ENCODE results near the gene RC3H1.

The RC3H1 gene

DNA sequence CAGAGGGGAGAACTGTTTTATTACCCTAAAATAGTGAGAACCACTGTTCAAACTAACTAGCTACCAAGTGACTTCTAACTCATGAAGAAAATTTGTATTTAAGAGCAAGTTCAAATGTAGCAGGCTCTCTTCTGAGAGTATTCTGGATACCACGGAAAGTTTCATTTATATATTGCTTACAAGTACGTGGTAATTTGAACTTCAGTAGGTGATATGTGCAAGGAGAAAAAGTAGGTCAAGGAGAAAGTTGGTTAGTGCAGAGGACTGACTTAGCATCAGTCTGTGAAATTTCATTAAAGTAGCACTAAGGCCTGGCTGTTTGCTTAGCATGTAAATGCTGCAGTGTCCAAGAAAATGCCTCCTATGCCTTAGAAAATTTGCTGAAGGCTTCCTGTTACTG lies 121.7 kb downstream of the RC3H1 start:
- POLR2A ChIA-PET, result no interaction called here

DNA sequence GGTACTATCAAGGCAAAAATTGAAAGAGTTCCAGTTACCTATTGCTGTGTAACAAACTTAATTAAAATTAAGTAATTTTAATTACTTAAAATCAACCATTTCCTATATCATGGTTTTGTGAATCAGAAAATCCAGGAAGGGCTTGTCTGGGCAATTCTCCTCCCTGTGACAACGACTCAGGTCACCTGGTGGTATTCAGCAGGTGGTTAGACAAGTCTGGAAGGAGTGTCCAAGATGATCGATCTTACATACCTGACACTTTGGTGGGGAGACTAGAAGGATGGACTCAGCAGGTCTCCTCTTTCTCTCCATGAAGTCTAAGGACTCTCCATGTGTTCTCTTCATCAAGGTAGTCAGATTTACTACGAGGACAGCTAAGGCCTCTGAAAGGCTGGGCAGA lies 128.0 kb downstream of the RC3H1 start:
- no peaks in the 10 kb centered on the region for H3K4me1 ChIP-seq (ENCODE audit: control extremely low read depth in 1 of 4, control insufficient read depth in 4 of 4, insufficient read depth in 4 of 4, low read length in 3 of 4)
- WGBS (ENCODE audit: insufficient coverage), result 100% methylated on average over 1 of the region's 3 CpGs
- H3K4me3 ChIP-seq (ENCODE audit: control insufficient read depth in 1 of 7, extremely low read depth in 1 of 7, insufficient read depth in 4 of 7, low read depth in 2 of 7, low read length in 6 of 7), result no peak overlapping the region
- no peak overlapping the region for H3K27ac ChIP-seq (ENCODE audit: insufficient read depth in 1 of 2, low read depth in 1 of 2, low read length in 2 of 2, poor library complexity in 1 of 2, severe bottlenecking in 2 of 2)
- H3K27me3 ChIP-seq (replicated peaks in 2 of 5; ENCODE audit: control insufficient read depth in 4 of 5, insufficient read depth in 5 of 5, low read length in 4 of 5), result no peaks in the 10 kb centered on the region
- POLR2A ChIA-PET, result no interaction called here
- H3K9me3 ChIP-seq (ENCODE audit: control extremely low read depth in 1 of 5, control insufficient read depth in 4 of 5, insufficient read depth in 2 of 5, low read depth in 1 of 5, low read length in 4 of 5), result no peaks in the 10 kb centered on the region
- peaks cover 0 to 8% (median under 1%) of the 10 kb centered on the region in 4 experiments for H3K36me3 ChIP-seq (ENCODE audit: control insufficient read depth in 4 of 4, insufficient read depth in 4 of 4, low read length in 3 of 4)
- DNase-seq, result no peak
- CTCF ChIA-PET, result no interaction called here

More for the DNA sequence above, 121.7 kb downstream of the RC3H1 start:
- Histone ChIP-seq H3K4me3 (ENCODE audit: control insufficient read depth in 1 of 7, extremely low read depth in 1 of 7, insufficient read depth in 4 of 7, low read depth in 2 of 7, low read length in 6 of 7) (no peak overlapping the region), H3K27ac (ENCODE audit: insufficient read depth in 1 of 2, low read depth in 1 of 2, low read length in 2 of 2, poor library complexity in 1 of 2, severe bottlenecking in 2 of 2) (no peak overlapping the region), H3K27me3 (replicated peaks in 2 of 5; ENCODE audit: control insufficient read depth in 4 of 5, insufficient read depth in 5 of 5, low read length in 4 of 5) (no peaks in the 10 kb centered on the region), H3K4me1 (ENCODE audit: control extremely low read depth in 1 of 4, control insufficient read depth in 4 of 4, insufficient read depth in 4 of 4, low read length in 3 of 4) (peaks cover 0 to 3% (median 2%) of the 10 kb centered on the region in 4 experiments), H3K9me3 (ENCODE audit: control extremely low read depth in 1 of 5, control insufficient read depth in 4 of 5, insufficient read depth in 2 of 5, low read depth in 1 of 5, low read length in 4 of 5) (no peaks in the 10 kb centered on the region), H3K36me3 (ENCODE audit: control insufficient read depth in 4 of 4, insufficient read depth in 4 of 4, low read length in 3 of 4) (no peaks in the 10 kb centered on the region)
- CTCF ChIA-PET, result no interaction called here
- DNase-seq, result no peak
- WGBS (ENCODE audit: insufficient coverage), result 94% methylated on average over 2 of the region's 2 CpGs

DNA sequence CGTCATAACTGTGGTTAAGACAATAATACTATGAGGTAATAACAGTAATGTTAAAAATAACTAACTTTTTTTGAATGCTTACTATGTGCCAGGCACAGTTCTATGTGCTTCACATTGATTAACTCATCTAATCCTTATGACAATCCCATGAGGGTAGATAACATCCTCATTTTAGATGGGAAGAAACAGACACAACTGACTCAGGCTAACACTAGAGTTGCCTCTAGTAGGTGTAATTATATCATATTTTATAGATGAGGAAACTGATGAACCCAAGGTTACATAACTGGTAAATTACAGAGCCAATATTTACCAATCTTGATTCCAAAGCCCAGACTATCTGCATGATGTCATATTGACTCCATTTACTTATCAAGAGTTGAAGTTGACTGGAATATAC lies 128.5 kb downstream of the RC3H1 start:
- Histone ChIP-seq H3K27me3 (replicated peaks in 2 of 5; ENCODE audit: control insufficient read depth in 4 of 5, insufficient read depth in 5 of 5, low read length in 4 of 5) (no peaks in the 10 kb centered on the region), H3K9me3 (ENCODE audit: control extremely low read depth in 1 of 5, control insufficient read depth in 4 of 5, insufficient read depth in 2 of 5, low read depth in 1 of 5, low read length in 4 of 5) (no peaks in the 10 kb centered on the region), H3K36me3 (ENCODE audit: control insufficient read depth in 4 of 4, insufficient read depth in 4 of 4, low read length in 3 of 4) (peaks cover 0 to 8% (median under 1%) of the 10 kb centered on the region in 4 experiments), H3K27ac (ENCODE audit: insufficient read depth in 1 of 2, low read depth in 1 of 2, low read length in 2 of 2, poor library complexity in 1 of 2, severe bottlenecking in 2 of 2) (no peak overlapping the region), H3K4me1 (ENCODE audit: control extremely low read depth in 1 of 4, control insufficient read depth in 4 of 4, insufficient read depth in 4 of 4, low read length in 3 of 4) (no peaks in the 10 kb centered on the region), H3K4me3 (ENCODE audit: control insufficient read depth in 1 of 7, extremely low read depth in 1 of 7, insufficient read depth in 4 of 7, low read depth in 2 of 7, low read length in 6 of 7) (no peak overlapping the region)
- ChIA-PET CTCF (no interaction called here), POLR2A (no interaction called here)
- WGBS (ENCODE audit: insufficient coverage), result no CpG with 5 or more reads among the region's 1 CpG
- DNase-seq, result no peak

DNA sequence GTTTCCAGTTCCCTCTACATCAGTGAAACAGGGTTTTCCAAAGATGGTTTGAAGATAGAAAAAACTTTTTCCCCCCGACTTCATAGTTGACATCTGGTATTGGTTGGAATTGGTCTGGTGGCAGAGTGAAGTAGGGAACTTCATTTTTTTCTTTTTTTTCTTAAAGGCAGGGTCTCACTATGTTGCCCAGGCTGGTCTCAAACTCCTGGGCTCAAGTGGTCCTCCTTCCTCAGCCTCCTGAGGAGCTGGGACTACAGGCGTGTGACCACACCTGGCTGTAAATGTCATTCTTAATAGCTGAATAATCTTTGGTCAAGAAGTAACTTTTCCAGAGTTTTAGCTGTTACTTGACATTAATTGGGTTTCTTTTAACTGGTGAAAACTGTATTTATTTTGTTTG lies 132.3 kb downstream of the RC3H1 start:
- Histone ChIP-seq H3K27ac (ENCODE audit: insufficient read depth in 1 of 2, low read depth in 1 of 2, low read length in 2 of 2, poor library complexity in 1 of 2, severe bottlenecking in 2 of 2) (no peak overlapping the region), H3K27me3 (replicated peaks in 2 of 5; ENCODE audit: control insufficient read depth in 4 of 5, insufficient read depth in 5 of 5, low read length in 4 of 5) (no peaks in the 10 kb centered on the region), H3K4me3 (ENCODE audit: control insufficient read depth in 1 of 7, extremely low read depth in 1 of 7, insufficient read depth in 4 of 7, low read depth in 2 of 7, low read length in 6 of 7) (no peak overlapping the region), H3K36me3 (ENCODE audit: control insufficient read depth in 4 of 4, insufficient read depth in 4 of 4, low read length in 3 of 4) (peaks cover 2 to 19% (median 15%) of the 10 kb centered on the region in 4 experiments), H3K4me1 (ENCODE audit: control extremely low read depth in 1 of 4, control insufficient read depth in 4 of 4, insufficient read depth in 4 of 4, low read length in 3 of 4) (no peaks in the 10 kb centered on the region), H3K9me3 (ENCODE audit: control extremely low read depth in 1 of 5, control insufficient read depth in 4 of 5, insufficient read depth in 2 of 5, low read depth in 1 of 5, low read length in 4 of 5) (no peaks in the 10 kb centered on the region)
- CTCF ChIA-PET, result no interaction called here
- WGBS (ENCODE audit: insufficient coverage), result 100% methylated on average over 1 of the region's 2 CpGs
- no peak for DNase-seq
- POLR2A ChIA-PET, result no interaction called here

DNA sequence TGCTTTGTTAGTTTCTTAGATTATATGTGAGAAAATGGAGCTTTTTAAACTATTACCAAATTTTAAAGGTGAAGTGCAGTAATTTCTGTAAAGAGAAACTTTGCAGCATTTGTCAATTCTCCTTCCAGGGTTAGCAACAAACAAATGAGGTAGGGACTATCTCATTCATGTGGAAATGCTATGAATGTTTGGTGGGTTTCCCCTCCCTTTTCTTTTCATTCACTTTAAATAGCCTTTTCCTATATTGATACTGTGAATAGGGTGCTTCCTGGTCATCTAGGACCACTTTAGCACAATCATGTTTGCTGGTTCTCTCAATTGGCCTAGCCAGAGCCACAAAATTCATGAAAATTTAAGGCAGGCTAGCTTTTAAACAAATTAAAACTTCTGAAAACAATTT lies 133.4 kb downstream of the RC3H1 start:
- H3K36me3 ChIP-seq (ENCODE audit: control insufficient read depth in 4 of 4, insufficient read depth in 4 of 4, low read length in 3 of 4), result peaks cover 2 to 17% (median 10%) of the 10 kb centered on the region in 4 experiments
- no peaks in the 10 kb centered on the region for H3K27me3 ChIP-seq (replicated peaks in 2 of 5; ENCODE audit: control insufficient read depth in 4 of 5, insufficient read depth in 5 of 5, low read length in 4 of 5)
- DNase-seq, result no peak
- no peaks in the 10 kb centered on the region for H3K9me3 ChIP-seq (ENCODE audit: control extremely low read depth in 1 of 5, control insufficient read depth in 4 of 5, insufficient read depth in 2 of 5, low read depth in 1 of 5, low read length in 4 of 5)
- no peaks in the 10 kb centered on the region for H3K4me1 ChIP-seq (ENCODE audit: control extremely low read depth in 1 of 4, control insufficient read depth in 4 of 4, insufficient read depth in 4 of 4, low read length in 3 of 4)
- ChIA-PET POLR2A (interaction anchor here (1.0 kb wide), 1 partner anchor 20 kb away, joined by 3 read pairs; no protein-coding TSS in a partner anchor), CTCF (interaction anchor here (0.6 to 1.1 kb wide), 3 partner anchors 15 to 1940 kb away, joined by 3 to 4 read pairs (median 3); no protein-coding TSS in a partner anchor)
- no peak overlapping the region for H3K27ac ChIP-seq (ENCODE audit: insufficient read depth in 1 of 2, low read depth in 1 of 2, low read length in 2 of 2, poor library complexity in 1 of 2, severe bottlenecking in 2 of 2)
- no peak overlapping the region for H3K4me3 ChIP-seq (ENCODE audit: control insufficient read depth in 1 of 7, extremely low read depth in 1 of 7, insufficient read depth in 4 of 7, low read depth in 2 of 7, low read length in 6 of 7)

DNA sequence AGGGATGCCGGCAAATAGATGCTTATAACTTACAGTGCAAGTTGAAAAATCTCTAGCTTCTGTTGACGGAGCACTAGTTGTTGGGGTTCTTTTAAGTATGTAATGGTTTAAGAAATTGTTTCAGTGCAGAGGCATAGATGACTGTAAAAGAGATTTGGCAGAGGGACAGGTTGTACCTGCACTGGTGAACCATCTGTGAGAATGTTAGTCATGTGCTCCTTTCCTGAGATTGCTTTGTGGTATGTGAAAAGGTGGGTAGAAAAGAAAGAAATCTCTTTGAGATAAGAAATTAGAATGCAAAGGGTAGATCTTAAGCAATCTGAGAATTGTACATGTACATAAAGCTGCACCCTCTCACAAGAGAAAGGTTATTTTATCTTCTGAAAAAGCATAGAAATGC lies 134.5 kb downstream of the RC3H1 start:
- Histone ChIP-seq H3K9me3 (ENCODE audit: control extremely low read depth in 1 of 5, control insufficient read depth in 4 of 5, insufficient read depth in 2 of 5, low read depth in 1 of 5, low read length in 4 of 5) (no peaks in the 10 kb centered on the region), H3K27ac (ENCODE audit: insufficient read depth in 1 of 2, low read depth in 1 of 2, low read length in 2 of 2, poor library complexity in 1 of 2, severe bottlenecking in 2 of 2) (no peak overlapping the region), H3K4me1 (ENCODE audit: control extremely low read depth in 1 of 4, control insufficient read depth in 4 of 4, insufficient read depth in 4 of 4, low read length in 3 of 4) (no peaks in the 10 kb centered on the region), H3K36me3 (ENCODE audit: control insufficient read depth in 4 of 4, insufficient read depth in 4 of 4, low read length in 3 of 4) (peaks cover 2 to 17% (median 10%) of the 10 kb centered on the region in 4 experiments), H3K4me3 (ENCODE audit: control insufficient read depth in 1 of 7, extremely low read depth in 1 of 7, insufficient read depth in 4 of 7, low read depth in 2 of 7, low read length in 6 of 7) (no peak overlapping the region), H3K27me3 (replicated peaks in 2 of 5; ENCODE audit: control insufficient read depth in 4 of 5, insufficient read depth in 5 of 5, low read length in 4 of 5) (no peaks in the 10 kb centered on the region)
- DNase-seq, result no peak
- ChIA-PET POLR2A (no interaction called here), CTCF (no interaction called here)
- 96% methylated on average over 2 of the region's 2 CpGs for WGBS (ENCODE audit: insufficient coverage)

DNA sequence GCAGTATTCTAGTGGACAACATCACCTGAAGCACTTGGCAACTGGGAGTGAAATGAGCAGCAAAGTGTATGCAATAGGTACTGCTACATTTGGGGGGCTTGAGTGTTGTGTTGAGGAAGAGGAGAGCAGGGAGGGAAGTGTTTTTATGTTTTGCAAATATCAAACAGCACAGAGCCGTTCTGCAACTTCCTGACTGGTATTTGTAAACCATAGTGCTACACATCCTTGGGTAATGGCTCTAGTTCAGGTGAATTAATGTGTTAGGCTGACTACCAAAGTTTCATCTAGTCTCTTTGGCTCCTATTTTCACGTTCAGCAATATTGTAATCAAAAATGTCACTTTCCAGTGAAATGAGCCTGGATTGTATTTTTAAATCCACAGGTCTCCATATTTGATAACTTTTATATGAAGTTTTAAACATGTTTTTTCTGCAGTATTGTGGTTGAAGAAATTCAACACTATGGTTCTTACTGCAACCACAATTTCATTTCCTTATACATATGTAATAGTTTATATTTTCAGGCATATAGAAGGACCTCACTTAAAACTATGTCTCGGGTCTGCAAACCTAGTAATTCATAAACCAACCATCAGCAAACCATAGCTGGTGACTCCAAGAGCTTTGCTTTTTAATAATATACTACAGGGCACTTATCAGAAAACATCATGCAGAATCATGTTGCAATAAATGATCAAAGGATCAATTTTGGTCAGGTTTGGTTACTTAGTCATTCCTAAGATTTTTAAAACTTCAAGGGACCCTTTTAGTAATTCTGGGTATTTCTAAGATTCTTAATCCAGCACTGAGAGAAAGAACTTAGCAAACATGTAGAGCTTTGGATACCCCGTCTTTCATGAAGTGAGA lies 135.2 kb downstream of the RC3H1 start:
- CTCF ChIA-PET, result no interaction called here

More for the DNA sequence above, 135.2 kb downstream of the RC3H1 start:
- H3K4me3 ChIP-seq (ENCODE audit: control insufficient read depth in 1 of 7, extremely low read depth in 1 of 7, insufficient read depth in 4 of 7, low read depth in 2 of 7, low read length in 6 of 7), result no peak overlapping the region
- H3K9me3 ChIP-seq (ENCODE audit: control extremely low read depth in 1 of 5, control insufficient read depth in 4 of 5, insufficient read depth in 2 of 5, low read depth in 1 of 5, low read length in 4 of 5), result no peaks in the 10 kb centered on the region
- POLR2A ChIA-PET, result no interaction called here
- no peaks in the 10 kb centered on the region for H3K27me3 ChIP-seq (replicated peaks in 2 of 5; ENCODE audit: control insufficient read depth in 4 of 5, insufficient read depth in 5 of 5, low read length in 4 of 5)
- no peak overlapping the region for H3K27ac ChIP-seq (ENCODE audit: insufficient read depth in 1 of 2, low read depth in 1 of 2, low read length in 2 of 2, poor library complexity in 1 of 2, severe bottlenecking in 2 of 2)
- 60% methylated on average over 2 of the region's 4 CpGs for WGBS (ENCODE audit: insufficient coverage)
- no peaks in the 10 kb centered on the region for H3K4me1 ChIP-seq (ENCODE audit: control extremely low read depth in 1 of 4, control insufficient read depth in 4 of 4, insufficient read depth in 4 of 4, low read length in 3 of 4)
- DNase-seq, result no peak
- H3K36me3 ChIP-seq (ENCODE audit: control insufficient read depth in 4 of 4, insufficient read depth in 4 of 4, low read length in 3 of 4), result peaks cover 2 to 17% (median 10%) of the 10 kb centered on the region in 4 experiments

Measured in common myeloid progenitor, CD34-positive (primary cell).